Measurements from ENCODE around the gene GBA2.

GBA2 gene

DNA sequence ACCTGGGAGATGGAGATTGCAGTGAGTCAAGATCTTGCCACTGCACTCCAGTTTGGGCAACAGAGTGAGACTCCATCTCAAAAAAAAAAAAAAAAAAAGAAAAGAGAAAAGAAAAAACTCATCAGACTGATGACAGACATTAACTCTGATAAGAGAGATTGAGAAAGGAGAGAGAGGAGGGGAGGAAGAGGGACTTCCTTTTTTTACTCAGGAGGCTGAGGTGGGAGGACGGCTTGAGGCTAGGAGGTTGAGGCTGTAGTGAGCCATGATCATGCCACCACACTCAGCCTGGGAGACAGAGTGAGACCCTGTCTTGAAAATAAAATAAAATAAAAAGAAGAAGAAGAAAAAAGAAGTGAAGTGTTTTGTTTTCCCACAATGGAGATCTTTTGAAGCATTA is 14.8 kb upstream of the GBA2 start:
- no peak for DNase-seq

DNA sequence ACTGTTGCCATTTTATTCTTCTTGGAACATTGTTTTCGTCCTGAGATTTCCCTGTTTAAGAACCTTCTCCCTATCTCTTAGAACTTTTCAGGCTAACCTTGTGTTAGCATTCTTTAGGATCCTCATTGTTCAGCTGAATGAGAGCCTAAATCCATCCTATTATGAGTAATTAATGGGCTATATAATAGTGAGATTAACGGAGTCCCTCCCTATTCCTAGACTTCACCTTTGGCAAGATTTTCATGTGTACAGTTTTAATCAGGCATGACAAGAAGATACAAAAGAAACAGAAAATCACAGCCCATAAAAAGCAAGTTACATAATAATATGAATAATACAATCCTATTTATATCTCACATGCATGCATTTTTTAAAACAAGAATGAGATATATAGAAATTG is 14.2 kb upstream of the GBA2 start:
- no peak for DNase-seq

- no peak for DNase-seq
These were observed 11.6 kb upstream of the GBA2 start for GRCh38 chr9:35760651-35761050.

DNA sequence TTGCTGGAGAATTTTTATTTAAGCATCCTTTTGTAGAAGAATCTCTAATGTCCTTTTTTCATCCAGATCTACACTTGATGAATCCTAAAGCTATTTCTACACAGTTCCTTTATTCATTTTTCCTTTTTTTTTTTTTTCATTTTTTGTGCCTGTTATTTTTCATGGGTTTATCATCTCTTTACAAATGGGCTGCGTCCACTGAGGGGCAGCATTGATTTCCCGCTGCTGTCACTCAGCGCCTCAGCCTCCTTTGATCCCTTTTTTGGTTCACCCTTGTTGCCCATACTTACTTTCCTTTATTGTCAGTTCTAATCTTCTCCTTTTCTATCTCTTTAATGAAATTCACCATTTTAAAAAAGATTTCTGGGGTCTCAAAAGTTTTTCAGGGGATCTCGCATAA is 10.8 kb upstream of the GBA2 start:
- no peak for DNase-seq

GRCh38 chr9:35758475-35759050 is 9.5 kb upstream of the GBA2 start:
- DNase-seq: no peak

- DNase-seq: no peak
These were observed 8.9 kb upstream of the GBA2 start for GRCh38 chr9:35757892-35758275.

GRCh38 chr9:35757226-35757891 is 8.3 kb upstream of the GBA2 start:
- DNase-seq: no peak

DNA sequence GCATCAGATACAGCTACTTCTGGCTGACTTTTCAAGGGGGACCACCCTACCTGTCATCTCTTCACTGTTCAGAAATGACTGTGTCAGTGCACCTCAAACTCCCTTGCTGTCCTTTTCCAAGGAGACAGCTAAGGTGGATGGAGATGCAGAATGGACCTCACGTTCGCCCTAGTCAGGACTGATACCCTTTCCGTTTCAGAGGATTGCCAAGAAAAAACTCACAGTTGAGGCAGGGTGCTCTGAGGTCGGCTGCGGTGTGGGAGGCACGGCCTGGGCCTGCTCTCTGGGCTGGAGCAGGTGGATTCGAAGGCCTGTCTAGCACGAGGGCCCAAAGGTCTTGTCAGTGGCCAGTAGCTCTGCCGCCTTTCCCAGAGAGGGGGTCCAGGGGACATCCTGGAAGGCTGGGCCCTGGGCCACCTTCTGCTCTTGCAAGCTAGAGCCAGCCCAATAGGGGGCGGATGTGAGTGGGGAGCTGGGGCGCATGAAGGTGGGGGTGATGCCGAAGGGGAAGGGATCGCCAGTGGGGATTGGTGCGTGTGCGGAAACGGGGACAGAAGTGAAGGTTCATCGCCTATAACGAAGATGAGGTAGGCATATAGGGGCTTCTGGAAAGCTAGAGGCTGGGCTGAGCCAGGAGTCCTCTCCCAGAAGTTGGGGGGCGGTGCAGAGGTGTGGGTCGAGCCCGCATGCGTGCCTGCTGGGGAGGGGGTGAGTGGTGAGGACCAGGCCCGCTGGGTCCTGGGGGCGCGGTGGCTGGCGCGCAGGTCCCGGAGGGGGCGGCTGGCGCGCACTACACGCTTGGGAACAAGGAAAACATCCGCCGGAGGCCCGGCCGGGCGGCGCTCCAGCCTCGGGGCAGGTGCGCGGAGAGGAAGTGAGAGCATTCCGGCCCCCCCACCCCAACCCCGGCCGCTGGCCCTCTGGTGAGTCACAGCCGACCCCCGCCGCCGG is 7.5 kb upstream of the GBA2 start:
- DNase-seq: peak; percentile 79

- DNase-seq: no peak
These were observed 6.0 kb upstream of the GBA2 start for GRCh38 chr9:35755071-35755470.

GRCh38 chr9:35754264-35754663 is 5.2 kb upstream of the GBA2 start, which contains the start of gene MSMP:
MSMP (minus strand) TSS chr9:35754276; CDS start chr9:35754129, 147 bp downstream.
- DNase-seq: no peak

DNA sequence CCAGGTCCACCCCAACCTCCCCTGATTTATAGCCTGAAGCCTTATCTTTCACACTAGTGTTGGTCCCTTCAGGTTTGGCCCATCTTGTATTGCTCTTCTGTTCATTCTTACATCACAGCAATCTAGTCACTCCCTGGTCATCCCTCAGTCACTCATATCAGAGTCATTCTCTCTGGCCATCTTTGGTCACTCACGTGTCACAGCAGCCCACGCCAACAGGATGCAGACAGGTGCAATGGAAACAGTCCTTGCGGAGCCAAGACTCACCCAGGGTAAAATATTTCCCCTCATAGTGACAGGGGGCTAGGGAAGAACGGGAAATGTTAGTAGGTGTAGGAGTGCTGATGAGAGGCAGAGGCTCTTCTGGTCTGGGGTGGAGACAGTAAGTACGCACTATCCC is 4.4 kb upstream of the GBA2 start:
- DNase-seq: no peak

DNA sequence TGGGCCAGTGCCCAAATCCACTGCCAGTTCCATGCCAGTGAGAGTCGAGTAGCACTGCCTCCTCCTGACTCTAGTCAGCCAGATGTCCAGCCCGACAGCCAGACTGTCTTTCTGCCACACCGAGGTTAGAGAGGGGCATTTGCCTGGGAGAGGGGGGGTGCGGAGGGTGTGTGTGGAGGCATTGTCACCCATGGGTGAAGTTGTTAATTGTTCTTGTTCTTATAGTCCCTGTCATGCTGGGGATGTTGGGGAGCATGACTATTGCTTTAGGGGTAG is 1.2 kb upstream of the GBA2 start:
- DNase-seq: no peak

GRCh38 chr9:35749515-35750255 is 657 bp upstream of the GBA2 start:
- DNase-seq: peak; percentile 56

DNA sequence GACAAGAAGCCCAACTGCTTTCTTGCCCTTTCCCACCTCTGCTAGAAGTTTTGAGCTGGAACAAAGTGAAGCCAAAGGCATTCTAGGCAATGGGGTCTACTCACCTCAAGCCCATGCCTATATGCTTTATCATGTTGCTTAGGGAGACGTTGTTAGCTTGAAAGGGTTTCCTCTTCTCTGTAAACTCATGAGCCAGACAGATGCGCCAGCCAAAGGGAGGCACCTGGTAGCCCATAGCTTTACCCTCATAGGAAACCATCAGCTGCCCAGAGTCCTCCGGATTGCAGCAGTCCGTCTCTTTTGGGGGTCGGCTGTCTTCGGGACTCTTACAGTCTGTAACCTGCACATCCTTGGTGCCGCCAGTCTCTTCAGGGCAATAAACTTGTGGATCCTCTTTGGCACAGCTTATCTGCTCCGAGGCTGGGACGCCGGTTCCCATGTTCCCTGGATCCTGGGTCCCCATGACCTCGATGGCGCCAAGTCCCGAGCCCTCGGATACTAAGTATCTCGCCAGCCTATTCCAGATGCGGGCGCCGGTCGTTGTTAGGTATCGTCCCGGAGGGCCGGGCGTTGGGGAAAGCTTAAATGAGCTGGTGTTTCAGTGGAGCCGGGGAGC is 678 bp downstream of the GBA2 start:
- no peak for DNase-seq

- no peak for DNase-seq
These were observed 2.4 kb downstream of the GBA2 start for GRCh38 chr9:35746583-35746982.

DNA sequence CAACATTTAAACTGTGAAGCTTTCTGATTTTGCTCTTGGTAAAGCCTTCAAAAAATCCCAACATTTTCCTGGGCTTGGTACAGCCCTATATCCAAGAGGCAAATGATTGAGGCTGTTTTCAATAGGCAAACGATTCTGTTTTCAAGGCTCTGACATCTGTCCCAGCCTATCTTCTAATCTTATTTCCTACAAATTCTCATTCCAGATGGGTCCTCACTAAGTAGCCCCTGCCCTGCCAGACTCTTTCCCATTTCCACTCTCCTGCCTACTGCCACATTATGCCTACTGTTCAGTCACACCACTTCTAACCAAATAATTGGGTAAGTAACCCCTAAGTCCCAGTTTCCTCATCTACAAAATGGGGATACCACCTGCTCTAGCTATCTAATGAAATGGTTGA is 3.5 kb downstream of the GBA2 start:
- DNase-seq: no peak

DNA sequence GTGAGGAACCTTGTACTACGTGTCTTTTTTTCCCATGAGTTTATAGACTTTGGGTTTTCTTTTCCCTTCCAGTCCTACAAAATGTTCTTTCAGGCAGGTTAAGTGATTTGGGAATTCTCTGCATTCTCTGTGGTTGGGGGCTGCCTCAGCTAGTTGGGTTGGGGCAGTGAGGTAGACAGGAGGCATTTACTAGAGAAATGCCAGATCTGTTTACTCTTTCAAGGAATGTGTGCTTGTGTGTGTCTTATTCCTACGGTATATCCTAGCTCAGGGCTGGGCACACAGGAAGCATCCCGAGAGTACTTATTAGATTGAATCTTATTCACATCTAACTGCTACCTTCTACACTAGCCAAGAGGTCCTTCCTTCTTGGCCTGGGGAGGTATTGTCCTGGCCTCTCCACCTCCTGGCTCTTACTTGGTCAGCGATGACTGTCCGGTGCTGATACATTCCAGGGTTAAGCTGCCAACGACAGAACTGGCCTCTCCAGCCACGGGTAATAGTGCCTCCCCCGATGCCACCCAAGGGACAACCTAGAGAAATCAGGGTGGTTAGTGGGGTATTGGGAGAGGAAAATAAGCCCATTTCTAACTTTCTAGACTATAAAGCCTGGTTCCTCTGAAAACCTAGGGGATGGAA is 5.0 kb downstream of the GBA2 start:
- DNase-seq: no peak

- DNase-seq: no peak
These were observed 5.6 kb downstream of the GBA2 start for GRCh38 chr9:35743452-35743851.

DNA sequence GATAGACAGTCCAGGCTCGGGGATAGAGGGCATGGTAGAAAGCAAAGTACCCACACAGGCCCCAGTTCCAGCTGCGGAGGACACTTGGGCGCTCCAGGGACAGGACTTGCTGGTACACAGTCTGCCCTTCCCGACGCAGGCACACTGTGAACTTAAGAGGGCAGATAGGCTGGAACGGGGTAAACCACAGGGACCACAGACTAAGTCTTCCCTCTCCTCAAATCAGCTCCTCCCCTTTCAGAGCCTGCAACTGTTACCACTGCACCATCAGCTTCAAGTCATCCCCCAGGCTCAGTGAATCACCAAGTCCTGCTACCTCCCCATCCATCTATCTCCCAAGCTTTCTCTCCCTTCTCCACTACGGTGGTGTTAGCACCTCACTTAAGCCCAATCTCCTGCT is 7.3 kb downstream of the GBA2 start:
- no peak for DNase-seq

DNA sequence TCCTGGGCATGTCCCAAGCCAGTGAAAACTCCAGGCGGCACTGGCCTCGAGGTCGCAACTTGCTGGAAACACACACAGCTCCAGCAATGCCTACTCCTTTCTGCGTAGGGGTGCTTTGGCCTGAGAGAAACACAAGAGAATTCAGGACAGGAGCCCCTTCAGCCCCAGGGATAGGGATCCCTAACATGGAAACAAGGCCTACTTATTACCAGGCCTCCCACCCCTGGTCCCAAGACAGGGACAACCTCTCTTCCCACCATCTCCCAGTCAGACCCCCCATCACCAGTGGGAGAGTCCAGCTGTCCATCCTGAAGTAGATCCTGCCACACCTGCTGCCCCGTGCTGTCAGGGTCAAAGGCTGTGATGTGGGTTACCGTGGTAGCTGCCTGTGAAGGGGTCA is 8.8 kb downstream of the GBA2 start:
- DNase-seq: no peak

DNA sequence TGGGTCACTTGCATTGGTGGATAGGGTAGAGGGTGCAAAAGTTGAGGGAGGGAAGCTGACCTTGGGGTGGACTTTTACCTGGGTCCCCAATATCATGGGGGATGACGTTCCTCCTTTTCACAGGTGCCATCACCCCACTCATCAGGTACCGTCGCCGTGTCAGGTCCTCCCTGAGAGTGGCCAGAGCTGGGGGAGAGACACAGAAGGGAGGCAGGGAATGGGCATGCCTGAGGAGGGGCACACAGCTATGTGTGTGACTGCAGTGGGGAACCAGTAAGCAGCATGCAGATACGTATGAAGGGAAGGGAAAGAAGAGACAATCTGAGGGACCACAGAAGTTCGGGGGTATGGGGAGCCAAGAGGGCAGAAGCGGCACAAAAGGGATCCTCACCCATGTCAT is 10.1 kb downstream of the GBA2 start:
- DNase-seq: no peak

DNA sequence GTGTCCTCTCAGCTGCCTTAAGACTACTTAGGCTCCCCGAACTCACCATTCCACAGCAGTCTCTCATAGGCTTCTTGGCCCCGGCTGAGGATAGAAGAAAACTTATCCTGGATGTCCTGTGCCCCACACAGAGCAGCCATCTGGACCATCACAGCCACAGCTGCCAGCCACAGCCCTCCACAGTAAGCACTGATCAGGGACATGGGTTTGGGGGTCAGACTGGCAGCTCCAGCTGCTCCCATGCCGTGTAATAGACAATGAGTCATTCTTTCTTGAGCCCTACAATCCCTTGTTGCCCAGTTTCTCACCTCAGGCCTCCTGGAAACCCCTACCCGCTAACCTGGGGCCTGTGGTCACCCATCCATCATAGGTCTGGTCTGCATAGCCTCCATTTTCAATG is 10.8 kb downstream of the GBA2 start:
- no peak for DNase-seq

DNA sequence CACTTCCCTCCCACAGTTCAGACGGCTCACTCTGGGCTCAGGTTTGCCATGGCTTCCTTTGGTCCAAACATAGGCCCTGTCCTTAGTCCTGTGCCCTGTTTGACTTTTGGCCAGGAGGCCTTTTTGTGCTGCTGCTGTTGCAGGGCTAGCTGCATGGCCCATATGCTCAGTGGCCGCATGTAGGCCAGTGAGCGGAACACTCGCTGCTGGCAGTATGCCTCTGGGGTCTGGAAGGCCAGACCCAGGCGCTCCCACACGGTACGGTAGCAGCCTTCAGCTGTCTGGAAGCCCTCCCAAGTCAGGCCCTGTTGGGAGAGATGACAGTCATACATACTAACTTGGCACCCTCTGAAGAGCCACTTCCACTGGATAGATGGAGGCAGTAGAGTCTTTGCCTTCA is 11.9 kb downstream of the GBA2 start:
- no peak for DNase-seq

All from activated T-cell treated with anti-CD3 and anti-CD28 coated beads, Interleukin-2, amount 50 U/mL, for 1 hour (primary cell).